T-cell (primary cell): ENCODE measurements around the gene MAGEB1. TPM values are rescaled to one million over a fixed set of nuclear protein-coding genes. Genes with fewer than 3 reads are reported as not detected.

Experiments used
- ATAC-seq, 4 experiments: fragments of 200-7000 bp in 3 of 4; fragments of 150-1000 bp in 1 of 4; cut with Tn5 transposase; replicated peaks in 1 of 4; 1 replicate in 3 of 4; 2 replicates in 1 of 4; pipeline ENCODE4 v1.10.0; 2021; ENCODE audit warnings: moderate library complexity in 3 of 4, mild to moderate bottlenecking in 2 of 4, moderate number of reproducible peaks in 1 of 4
- CTCF ChIA-PET, 2 donors: fragments of 300-600 bp; sonication (Branson Sonifier 250); formaldehyde crosslinking; loops; one replicate each; lab custom pipeline; 2022; ENCODE audit warnings: antibody characterized with exemption in 2 of 2; lab: Charles Lee
- POLR2A ChIA-PET, 2 donors: fragments of 300-600 bp; sonication (Branson Sonifier 250); formaldehyde crosslinking; loops; one replicate each; lab custom pipeline; 2022; ENCODE audit warnings: antibody characterized with exemption in 2 of 2; lab: Charles Lee
- DNase-seq, 35 experiments: peaks; one replicate each; pipeline versions ENCODE4 v3.0.0 to v3.0.0-alpha.2; 2013 to 2023
- H3K27ac ChIP-seq: one replicate; pipeline ENCODE4 v1.5.1; 2013; ENCODE audit warnings: low read length
- H3K27me3 ChIP-seq, 2 experiments: replicated peaks in 1 of 2; 1 replicate in 1 of 2; 2 replicates in 1 of 2; pipeline versions ENCODE4 v1.6.1 to v1.7.0; 2013; ENCODE audit warnings: low read length in 1 of 2, mixed read lengths in 1 of 2; ENCODE audit not compliant: control insufficient read depth in 2 of 2, insufficient read depth in 2 of 2; ENCODE audit errors: extremely low read depth in 1 of 2
- H3K36me3 ChIP-seq, 2 donors: 1 replicate in 1 of 2; 2 replicates in 1 of 2; pipeline versions ENCODE4 v1.6.1 to v1.7.0; 2013; ENCODE audit warnings: low read length in 1 of 2; ENCODE audit not compliant: control insufficient read depth in 2 of 2, insufficient read depth in 1 of 2; ENCODE audit errors: extremely low read depth in 1 of 2
- H3K4me1 ChIP-seq, 2 experiments: 1 replicate in 1 of 2; 2 replicates in 1 of 2; pipeline versions ENCODE4 v1.6.1 to v1.7.0; 2013; ENCODE audit warnings: low read length in 2 of 2, mixed read lengths in 1 of 2; ENCODE audit not compliant: insufficient read depth in 2 of 2, control insufficient read depth in 1 of 2; ENCODE audit errors: extremely low read depth in 1 of 2
- H3K4me3 ChIP-seq, 2 donors: 1 replicate in 1 of 2; 2 replicates in 1 of 2; pipeline versions ENCODE4 v1.5.1 to v1.7.0; 2013; ENCODE audit warnings: mild to moderate bottlenecking in 2 of 2, low read length in 1 of 2, moderate library complexity in 1 of 2; ENCODE audit not compliant: control insufficient read depth in 1 of 2; ENCODE audit errors: extremely low read depth in 1 of 2
- H3K9me3 ChIP-seq: 2 replicates; pipeline ENCODE4 v1.7.0; 2013
- H3K27ac Mint-ChIP-seq, 2 donors: one replicate each; pipeline ENCODE4 v1.8.0; 2020 to 2021; ENCODE audit warnings: mild to moderate bottlenecking in 2 of 2, mixed read lengths in 2 of 2
- H3K27me3 Mint-ChIP-seq, 2 donors: one replicate each; pipeline ENCODE4 v1.8.0; 2021 to 2022; ENCODE audit warnings: mixed read lengths in 2 of 2
- H3K36me3 Mint-ChIP-seq: one replicate; pipeline ENCODE4 v1.8.0; 2021; ENCODE audit warnings: mixed read lengths
- H3K4me1 Mint-ChIP-seq, 3 donors: one replicate each; pipeline ENCODE4 v1.8.0; 2020 to 2022; ENCODE audit warnings: mixed read lengths in 3 of 3, mild to moderate bottlenecking in 1 of 3
- H3K4me3 Mint-ChIP-seq, 3 donors: one replicate each; pipeline ENCODE4 v1.8.0; 2020 to 2022; ENCODE audit warnings: mild to moderate bottlenecking in 3 of 3, mixed read lengths in 3 of 3, moderate library complexity in 3 of 3
- H3K9me3 Mint-ChIP-seq, 3 donors: one replicate each; pipeline ENCODE4 v1.8.0; 2020 to 2022; ENCODE audit warnings: mixed read lengths in 3 of 3
- WGBS: methylation state at CpG from one replicate; pipeline ENCODE4 v1.1.5; 2013; ENCODE audit warnings: missing lambda C conversion rate; ENCODE audit not compliant: insufficient coverage; 5-methylcytosine and 5-hydroxymethylcytosine counted together
- total RNA-seq, 35 experiments: library from RNA in 6 of 35; stranded (reverse) in 6 of 35; fragments of 120-200 nt in 1 of 35; gene quantifications; one replicate each; pipeline versions ENCODE4 v1.2.1 to v1.2.4 and lab custom pipeline; 2013 to 2026

MAGEB1 gene
- total RNA-seq, 5 donors from 2014 or later (not counting 1 experiment from before 2014, with no cell fraction given): not detected

GRCh38 chrX:30282527-30282926 is 35.6 kb downstream of the MAGEB1 start:
- no peak overlapping the region for H3K27ac Mint-ChIP-seq
- H3K4me3 Mint-ChIP-seq: no peak overlapping the region
- ATAC-seq (no peak), DNase-seq (no peak)
- ChIA-PET POLR2A (no interaction called here), CTCF (no interaction called here)
- Histone ChIP-seq H3K27ac (no peak overlapping the region), H3K27me3 (no peaks in the 10 kb centered on the region), H3K4me1 (peaks cover 0 to 9% of the 10 kb centered on the region in 2 experiments), H3K4me3 (no peak overlapping the region), H3K9me3 (no peaks in the 10 kb centered on the region), H3K36me3 (no peaks in the 10 kb centered on the region)
- no peaks in the 10 kb centered on the region for H3K36me3 Mint-ChIP-seq
- H3K9me3 Mint-ChIP-seq: peaks cover 0 to 6% (median 0%) of the 10 kb centered on the region in 3 donors
- H3K4me1 Mint-ChIP-seq: peaks cover 5 to 14% (median 8%) of the 10 kb centered on the region in 3 donors
- H3K27me3 Mint-ChIP-seq: peaks cover 0 to 1% of the 10 kb centered on the region in 2 donors

DNA sequence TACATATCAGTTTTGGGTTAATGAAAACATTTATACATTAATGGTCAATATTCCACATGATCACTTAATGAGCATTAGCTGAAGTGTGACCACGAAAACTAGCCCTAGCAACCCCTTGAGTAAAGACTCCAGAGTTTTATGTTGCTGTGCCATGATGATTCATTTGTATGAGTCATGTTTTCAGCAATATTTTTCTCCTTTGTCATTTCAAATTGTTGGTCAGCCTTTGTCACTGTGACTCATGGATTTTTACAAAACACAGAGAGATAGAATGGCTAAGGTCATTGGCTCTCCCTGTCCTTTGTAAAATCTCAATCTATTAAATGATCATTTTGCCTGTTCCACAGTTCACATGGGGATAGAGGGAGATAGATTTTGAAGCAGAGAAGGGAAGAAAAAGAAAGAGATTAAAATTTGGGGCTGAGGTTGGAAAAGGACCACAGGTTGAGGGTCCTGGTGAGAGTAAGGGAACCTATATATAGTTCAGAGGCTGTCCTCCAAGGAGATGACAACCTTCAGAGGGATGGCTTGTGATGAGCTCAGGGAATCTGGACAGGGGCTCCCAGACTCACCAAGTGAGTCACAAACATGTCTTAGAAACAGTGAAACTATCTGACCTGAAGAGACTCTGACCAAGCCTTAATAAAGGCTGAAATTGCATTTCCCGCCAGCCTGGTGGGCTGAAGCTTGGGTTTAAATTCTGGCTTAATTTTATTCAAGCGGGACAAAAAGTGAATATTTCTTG is 36.7 kb downstream of the MAGEB1 start:
- CTCF ChIA-PET: no interaction called here
- no peaks in the 10 kb centered on the region for H3K36me3 Mint-ChIP-seq
- POLR2A ChIA-PET: no interaction called here
- DNase-seq (no peak), ATAC-seq (no peak)
- peaks cover 0 to 6% (median 0%) of the 10 kb centered on the region in 3 donors for H3K9me3 Mint-ChIP-seq
- H3K4me1 Mint-ChIP-seq: peaks cover 5 to 14% (median 8%) of the 10 kb centered on the region in 3 donors
- H3K27me3 Mint-ChIP-seq: no peaks in the 10 kb centered on the region
- Histone ChIP-seq H3K36me3 (no peaks in the 10 kb centered on the region), H3K27me3 (no peaks in the 10 kb centered on the region), H3K27ac (no peak overlapping the region), H3K4me1 (peaks cover 0 to 9% of the 10 kb centered on the region in 2 experiments), H3K9me3 (no peaks in the 10 kb centered on the region), H3K4me3 (no peak overlapping the region)
- no CpG with 5 or more reads among the region's 3 CpGs for WGBS
- H3K27ac Mint-ChIP-seq: no peak overlapping the region
- no peak overlapping the region for H3K4me3 Mint-ChIP-seq

- Histone ChIP-seq H3K27ac (no peak overlapping the region), H3K4me3 (no peak overlapping the region), H3K36me3 (no peaks in the 10 kb centered on the region), H3K9me3 (no peaks in the 10 kb centered on the region), H3K27me3 (no peaks in the 10 kb centered on the region), H3K4me1 (no peaks in the 10 kb centered on the region)
- CTCF ChIA-PET: no interaction called here
- Mint-ChIP-seq H3K4me3 (no peak overlapping the region), H3K27ac (no peak overlapping the region), H3K9me3 (no peaks in the 10 kb centered on the region), H3K27me3 (no peaks in the 10 kb centered on the region), H3K36me3 (no peaks in the 10 kb centered on the region), H3K4me1 (no peaks in the 10 kb centered on the region)
- DNase-seq (no peak), ATAC-seq (no peak)
- WGBS: 67% methylated on average over 1 of the region's 5 CpGs
- POLR2A ChIA-PET: interaction anchor here in 1 of 2 donors (0.6 kb wide), 1 partner anchor 1658 kb away, joined by 9 read pairs; no protein-coding TSS in a partner anchor
These were observed 49.7 kb downstream of the MAGEB1 start for GRCh38 chrX:30296408-30297254.

GRCh38 chrX:30301208-30301607 is 54.3 kb downstream of the MAGEB1 start:
- ChIA-PET CTCF (no interaction called here), POLR2A (no interaction called here)
- no peaks in the 10 kb centered on the region for H3K36me3 Mint-ChIP-seq
- H3K4me1 ChIP-seq: no peaks in the 10 kb centered on the region
- no peaks in the 10 kb centered on the region for H3K9me3 ChIP-seq
- H3K27me3 ChIP-seq: no peaks in the 10 kb centered on the region
- H3K36me3 ChIP-seq: no peaks in the 10 kb centered on the region
- H3K4me1 Mint-ChIP-seq: no peaks in the 10 kb centered on the region
- peaks cover 0 to 7% of the 10 kb centered on the region in 2 donors for H3K27me3 Mint-ChIP-seq
- H3K4me3 Mint-ChIP-seq: no peak overlapping the region
- H3K27ac Mint-ChIP-seq: no peak overlapping the region
- H3K9me3 Mint-ChIP-seq: no peaks in the 10 kb centered on the region
- no peak overlapping the region for H3K27ac ChIP-seq
- H3K4me3 ChIP-seq: no peak overlapping the region
- ATAC-seq (no peak), DNase-seq (no peak)

Other genes with a start within 250 kb of the MAGEB1 start
- gene MAGEB2, start 31.6 kb upstream of the MAGEB1 start, total RNA-seq: under 1 TPM in 1 of 5 donors, not detected in 4; 0.25 TPM
- gene MAGEB3, start 16.5 kb upstream of the MAGEB1 start, total RNA-seq: not detected
- not detected for gene MAGEB4, start 5.1 kb upstream of the MAGEB1 start, total RNA-seq
- not detected for gene NR0B1, start 62.2 kb downstream of the MAGEB1 start, total RNA-seq